Natural killer cell (primary cell): ENCODE measurements around the gene PLAGL1. TPM values are rescaled to one million over a fixed set of nuclear protein-coding genes. Genes with fewer than 3 reads are reported as not detected.
"Not testable (repeated sequence)": the region's sequence is repeated elsewhere in the genome, so short reads cannot be mapped to it uniquely, and the experiment has no call there.

ENCODE experiments used
- ATAC-seq, 3 donors: fragments of 150-1000 bp in 2 of 3; fragments of 200-7000 bp in 1 of 3; cut with Tn5 transposase; 1 replicate in 1 of 3; 2 replicates in 2 of 3; pipeline ENCODE4 v1.10.0; 2021; ENCODE audit warnings: mild to moderate bottlenecking in 2 of 3, moderate library complexity in 2 of 3
- DNase-seq, 2 donors: peaks; one replicate each; pipeline versions ENCODE4 v3.0.0 to v3.0.0-alpha.2; 2013 to 2021; ENCODE audit warnings: mixed read lengths in 1 of 2
- H3K27ac ChIP-seq: one replicate; pipeline ENCODE4 v1.5.1; 2013; ENCODE audit warnings: mild to moderate bottlenecking, low read length
- H3K27me3 ChIP-seq: one replicate; pipeline ENCODE4 v1.6.1; 2013; ENCODE audit warnings: low read length; ENCODE audit not compliant: control insufficient read depth, insufficient read depth
- H3K36me3 ChIP-seq: one replicate; pipeline ENCODE4 v1.6.1; 2013; ENCODE audit warnings: low read length; ENCODE audit not compliant: control insufficient read depth, insufficient read depth
- H3K4me1 ChIP-seq: one replicate; pipeline ENCODE4 v1.6.1; 2013; ENCODE audit warnings: low read length; ENCODE audit not compliant: control insufficient read depth, insufficient read depth
- H3K4me3 ChIP-seq: one replicate; pipeline ENCODE4 v1.5.1; 2013; ENCODE audit warnings: low read length
- H3K9me3 ChIP-seq: one replicate; pipeline ENCODE4 v1.6.1; 2013; ENCODE audit warnings: low read length; ENCODE audit not compliant: control insufficient read depth, insufficient read depth
- H3K27ac Mint-ChIP-seq, 2 donors: one replicate each; pipeline ENCODE4 v1.8.0; 2022; ENCODE audit warnings: mild to moderate bottlenecking in 2 of 2, mixed read lengths in 2 of 2, moderate library complexity in 1 of 2
- H3K27me3 Mint-ChIP-seq, 2 donors: one replicate each; pipeline ENCODE4 v1.8.0; 2022; ENCODE audit warnings: low read depth in 2 of 2, mixed read lengths in 2 of 2
- H3K36me3 Mint-ChIP-seq: one replicate; pipeline ENCODE4 v1.8.0; 2022; ENCODE audit warnings: mixed read lengths
- H3K4me1 Mint-ChIP-seq, 2 donors: one replicate each; pipeline ENCODE4 v1.8.0; 2022; ENCODE audit warnings: mixed read lengths in 2 of 2
- H3K4me3 Mint-ChIP-seq: one replicate; pipeline ENCODE4 v1.8.0; 2022; ENCODE audit warnings: mild to moderate bottlenecking, moderate library complexity, mixed read lengths
- H3K9me3 Mint-ChIP-seq, 2 donors: one replicate each; pipeline ENCODE4 v1.8.0; 2022; ENCODE audit warnings: mixed read lengths in 2 of 2
- CTCF ChIP-seq: fragments of 200-600 bp; IDR thresholded peaks from one replicate; pipeline ENCODE4 v1.8.0; 2022; ENCODE audit warnings: antibody characterized with exemption
- WGBS: methylation state at CpG from one replicate; pipeline ENCODE4 v1.1.7; 2013; ENCODE audit warnings: missing lambda C conversion rate; ENCODE audit not compliant: insufficient coverage; 5-methylcytosine and 5-hydroxymethylcytosine counted together
- intact Hi-C: fragments of 100-400 bp; cut with micrococcal nuclease; formaldehyde crosslinking; loops from one replicate; pipeline ENCODE4 v1.14.2; 2022
- total RNA-seq, 4 donors: library from RNA; stranded (reverse); fragments of 120-200 nt in 1 of 4; gene quantifications; one replicate each; pipeline versions ENCODE4 v1.2.3 to v1.2.4, GENCODE V29; 2013 to 2022

The PLAGL1 gene
- total RNA-seq, 3 donors from 2014 or later (not counting 1 experiment from before 2014, with no cell fraction given): 4.9 to 12.2 (median 6.8) TPM

- no peak for DNase-seq
- no peak overlapping the region for H3K4me3 Mint-ChIP-seq
- intact Hi-C loops: no loop called here
- peaks cover 0 to 3% of the 10 kb centered on the region in 2 donors for H3K9me3 Mint-ChIP-seq
- TF ChIP-seq CTCF: no peak
- Histone ChIP-seq H3K27me3 (peaks cover 2% of the 10 kb centered on the region), H3K27ac (no peak overlapping the region), H3K4me3 (no peak overlapping the region), H3K36me3 (no peaks in the 10 kb centered on the region), H3K4me1 (no peaks in the 10 kb centered on the region), H3K9me3 (no peaks in the 10 kb centered on the region)
- no peak overlapping the region for H3K27ac Mint-ChIP-seq
- H3K27me3 Mint-ChIP-seq: peaks cover 4 to 27% of the 10 kb centered on the region in 2 donors
- ATAC-seq: no peak
- peaks cover 12% of the 10 kb centered on the region for H3K36me3 Mint-ChIP-seq
- H3K4me1 Mint-ChIP-seq: no peaks in the 10 kb centered on the region
- 93% methylated on average over 1 of the region's 1 CpG for WGBS
Measured at GRCh38 chr6:143934331-143934730, 73.7 kb downstream of the PLAGL1 start.

GRCh38 chr6:143929975-143930374 is 78.1 kb downstream of the PLAGL1 start:
- H3K36me3 Mint-ChIP-seq: peaks cover 12% of the 10 kb centered on the region
- H3K27ac ChIP-seq: no peak overlapping the region
- H3K9me3 ChIP-seq: no peaks in the 10 kb centered on the region
- no peaks in the 10 kb centered on the region for H3K4me1 Mint-ChIP-seq
- ATAC-seq (no peak), DNase-seq (no peak)
- no peak overlapping the region for H3K4me3 ChIP-seq
- no peak overlapping the region for H3K27ac Mint-ChIP-seq
- H3K36me3 ChIP-seq: no peaks in the 10 kb centered on the region
- H3K9me3 Mint-ChIP-seq: peaks cover 0 to 3% of the 10 kb centered on the region in 2 donors
- peaks cover 2% of the 10 kb centered on the region for H3K27me3 ChIP-seq
- no peak for TF ChIP-seq CTCF
- intact Hi-C loops: no loop called here
- no peak overlapping the region for H3K4me3 Mint-ChIP-seq
- H3K4me1 ChIP-seq: no peaks in the 10 kb centered on the region
- H3K27me3 Mint-ChIP-seq: peaks cover 8 to 27% of the 10 kb centered on the region in 2 donors

- TF ChIP-seq CTCF: no peak
- H3K4me1 Mint-ChIP-seq: no peaks in the 10 kb centered on the region
- Histone ChIP-seq H3K4me3 (no peak overlapping the region), H3K4me1 (no peaks in the 10 kb centered on the region), H3K27ac (no peak overlapping the region), H3K36me3 (no peaks in the 10 kb centered on the region), H3K27me3 (peaks cover 2% of the 10 kb centered on the region), H3K9me3 (no peaks in the 10 kb centered on the region)
- peaks cover 8 to 27% of the 10 kb centered on the region in 2 donors for H3K27me3 Mint-ChIP-seq
- H3K36me3 Mint-ChIP-seq: peaks cover 12% of the 10 kb centered on the region
- ATAC-seq (no peak), DNase-seq (no peak)
- H3K4me3 Mint-ChIP-seq: no peak overlapping the region
- no CpG with 5 or more reads among the region's 1 CpG for WGBS
- intact Hi-C loops: no loop called here
- no peak overlapping the region for H3K27ac Mint-ChIP-seq
- H3K9me3 Mint-ChIP-seq: peaks cover 0 to 3% of the 10 kb centered on the region in 2 donors
Measured at GRCh38 chr6:143928853-143929252, 79.2 kb downstream of the PLAGL1 start.

GRCh38 chr6:143917026-143917425 is 91.0 kb downstream of the PLAGL1 start:
- H3K36me3 ChIP-seq, ATAC-seq, DNase-seq, H3K4me3 ChIP-seq, H3K9me3 ChIP-seq, H3K27me3 ChIP-seq, H3K27me3 Mint-ChIP-seq, H3K4me3 Mint-ChIP-seq, H3K4me1 ChIP-seq, H3K27ac ChIP-seq, H3K4me1 Mint-ChIP-seq, intact Hi-C loops, H3K27ac Mint-ChIP-seq: not testable (repeated sequence)
- Mint-ChIP-seq H3K9me3 (peaks cover 4 to 13% of the 10 kb centered on the region in 2 donors), H3K36me3 (peaks cover 17% of the 10 kb centered on the region)
- 86% methylated on average over 3 of the region's 4 CpGs for WGBS
